Epithelial cell of proximal tubule (primary cell): ENCODE measurements around the gene CTLA4. TPM values are rescaled to one million over a fixed set of nuclear protein-coding genes. Genes with fewer than 3 reads are reported as not detected.

ENCODE experiments used
- DNase-seq: peaks from one replicate; pipeline ENCODE4 v3.0.0-alpha.2; 2011; ENCODE audit warnings: low read depth
- H3K4me3 ChIP-seq: 2 replicates; pipeline ENCODE4 v1.5.1; 2011; ENCODE audit warnings: low read depth, mild to moderate bottlenecking, low read length
- CTCF ChIP-seq: conservative IDR thresholded peaks from 2 replicates; pipeline ENCODE4 v1.5.1; 2012; ENCODE audit warnings: low read depth, mild to moderate bottlenecking, low read length
- total RNA-seq: library from RNA; depleted of rRNA; stranded (reverse); fragments of >200 nt; gene quantifications from 2 replicates; pipeline ENCODE4 v1.2.3, GENCODE V29; 2015

CTLA4 gene
- total RNA-seq, 1 donor from 2014 or later: not detected

- TF ChIP-seq CTCF: no peak
- no peak for DNase-seq
- H3K4me3 ChIP-seq: no peak overlapping the region
Measured at GRCh38 chr2:203893840-203894239, 26.3 kb downstream of the CTLA4 start.

GRCh38 chr2:203894262-203894661 is 26.7 kb downstream of the CTLA4 start:
- H3K4me3 ChIP-seq: no peak overlapping the region
- DNase-seq: no peak
- no peak for TF ChIP-seq CTCF

GRCh38 chr2:203897544-203897943 is 30.0 kb downstream of the CTLA4 start:
- DNase-seq: no peak
- H3K4me3 ChIP-seq: no peak overlapping the region
- no peak for TF ChIP-seq CTCF

GRCh38 chr2:203898657-203899056 is 31.1 kb downstream of the CTLA4 start:
- DNase-seq: no peak
- no peak overlapping the region for H3K4me3 ChIP-seq
- no peak for TF ChIP-seq CTCF

- DNase-seq: no peak
- TF ChIP-seq CTCF: no peak
- no peak overlapping the region for H3K4me3 ChIP-seq
Measured at GRCh38 chr2:203900253-203900652, 32.7 kb downstream of the CTLA4 start.

GRCh38 chr2:203904022-203904421 is 36.5 kb downstream of the CTLA4 start:
- TF ChIP-seq CTCF: no peak
- H3K4me3 ChIP-seq: no peak overlapping the region
- DNase-seq: no peak

GRCh38 chr2:203905656-203906055 is 38.1 kb downstream of the CTLA4 start:
- no peak overlapping the region for H3K4me3 ChIP-seq
- TF ChIP-seq CTCF: no peak
- DNase-seq: no peak
